ENCODE data around the gene RPTOR.

DNA sequence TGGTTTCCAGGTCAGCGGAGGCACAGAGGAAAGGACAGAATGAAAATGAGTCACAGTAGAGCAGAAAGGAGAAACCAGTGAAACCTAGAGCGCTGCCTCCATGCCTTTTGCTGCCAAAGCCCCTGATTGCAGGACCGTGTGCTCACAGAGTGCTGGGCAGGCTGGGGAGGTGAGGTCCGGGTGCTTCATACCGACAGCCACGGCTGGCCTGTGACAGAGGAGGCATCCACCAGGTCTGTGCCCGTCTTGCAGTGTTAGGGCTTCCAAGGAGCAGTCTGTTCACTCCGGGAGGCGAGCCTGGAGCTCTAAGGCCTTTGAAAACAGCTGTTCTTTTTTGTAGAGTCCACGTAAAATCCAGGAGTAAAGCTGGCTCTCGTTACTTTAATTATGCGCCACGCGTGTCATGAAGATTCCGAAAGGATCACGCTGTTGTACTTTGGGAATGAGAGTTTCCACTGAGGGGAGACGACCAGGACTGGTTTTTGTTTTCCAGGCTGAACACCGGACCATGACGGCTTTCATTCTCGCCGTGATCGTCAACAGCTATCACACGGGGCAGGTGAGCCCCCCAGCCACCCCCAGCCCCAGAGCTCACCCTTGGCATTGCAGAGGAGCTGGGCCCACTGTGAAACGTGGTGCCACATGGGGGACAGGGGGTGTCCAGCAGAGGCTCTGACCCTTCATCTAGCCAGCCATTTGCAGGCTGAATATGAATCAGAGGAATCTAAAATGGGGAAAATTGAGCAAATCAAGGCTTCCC, 338.5 kb downstream of the RPTOR start:
- TF ChIP-seq, protein P1, sequence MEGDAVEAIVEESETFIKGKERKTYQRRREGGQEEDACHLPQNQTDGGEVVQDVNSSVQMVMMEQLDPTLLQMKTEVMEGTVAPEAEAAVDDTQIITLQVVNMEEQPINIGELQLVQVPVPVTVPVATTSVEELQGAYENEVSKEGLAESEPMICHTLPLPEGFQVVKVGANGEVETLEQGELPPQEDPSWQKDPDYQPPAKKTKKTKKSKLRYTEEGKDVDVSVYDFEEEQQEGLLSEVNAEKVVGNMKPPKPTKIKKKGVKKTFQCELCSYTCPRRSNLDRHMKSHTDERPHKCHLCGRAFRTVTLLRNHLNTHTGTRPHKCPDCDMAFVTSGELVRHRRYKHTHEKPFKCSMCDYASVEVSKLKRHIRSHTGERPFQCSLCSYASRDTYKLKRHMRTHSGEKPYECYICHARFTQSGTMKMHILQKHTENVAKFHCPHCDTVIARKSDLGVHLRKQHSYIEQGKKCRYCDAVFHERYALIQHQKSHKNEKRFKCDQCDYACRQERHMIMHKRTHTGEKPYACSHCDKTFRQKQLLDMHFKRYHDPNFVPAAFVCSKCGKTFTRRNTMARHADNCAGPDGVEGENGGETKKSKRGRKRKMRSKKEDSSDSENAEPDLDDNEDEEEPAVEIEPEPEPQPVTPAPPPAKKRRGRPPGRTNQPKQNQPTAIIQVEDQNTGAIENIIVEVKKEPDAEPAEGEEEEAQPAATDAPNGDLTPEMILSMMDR (conservative IDR thresholded peaks at IDR 0.05 in 1 of 2, IDR thresholded peaks at IDR 0.05 in 1 of 2; ENCODE audit: low read depth in 1 of 2, low read length in 2 of 2), result no peak
- no peak for TF ChIP-seq EZH2 (IDR thresholded peaks at IDR 0.05; ENCODE audit: low read length, missing control alignments)
